Cardiac muscle cell (in vitro differentiated cells and primary cell): Measurements from ENCODE around the gene MT1H. TPM values are rescaled to one million over a fixed set of nuclear protein-coding genes. Genes with fewer than 3 reads are reported as not detected.
"Not testable (repeated sequence)": the region's sequence is repeated elsewhere in the genome, so short reads cannot be mapped to it uniquely, and the experiment has no call there.

Experiments used
- DNase-seq, 2 donors: peaks; one replicate each; pipeline versions ENCODE4 v3.0.0 to v3.0.0-alpha.2; 2010 to 2017; ENCODE audit warnings: low read depth in 1 of 2, low spot score in 1 of 2
- H3K27ac ChIP-seq: fragments of 200-600 bp; sonication (generic); 2 replicates; pipeline ENCODE4 v1.5.1; 2016
- H3K27me3 ChIP-seq: fragments of 200-600 bp; sonication (generic); 2 replicates; pipeline ENCODE4 v1.6.0; 2016; ENCODE audit warnings: control low read depth
- H3K36me3 ChIP-seq: fragments of 200-600 bp; sonication (generic); 2 replicates; pipeline ENCODE4 v1.5.1; 2016; ENCODE audit warnings: control low read depth
- H3K4me1 ChIP-seq: fragments of 200-600 bp; sonication (generic); 2 replicates; pipeline ENCODE4 v1.8.1; 2017; ENCODE audit warnings: low read depth, mild to moderate bottlenecking, mixed run types
- H3K4me3 ChIP-seq: fragments of 200-600 bp; sonication (generic); 2 replicates; pipeline ENCODE4 v1.5.1; 2016; ENCODE audit warnings: mild to moderate bottlenecking
- H3K9me3 ChIP-seq: fragments of 200-600 bp; sonication (generic); 2 replicates; pipeline ENCODE4 v1.5.1; 2017; ENCODE audit warnings: low read depth, mild to moderate bottlenecking, control low read depth
- CTCF ChIP-seq: IDR thresholded peaks from 2 replicates; pipeline ENCODE4 v1.5.1; 2012; ENCODE audit warnings: low read depth, mild to moderate bottlenecking, low read length
- polyA plus RNA-seq: library from polyadenylated mRNA; unstranded; fragments of >200 nt; fragmentation: Nextera tagmentation; extraction: Ambion mirVana; gene quantifications from 2 replicates; pipeline ENCODE4 v1.2.1, GENCODE V29; 2016
- total RNA-seq: library from RNA; depleted of rRNA; stranded (reverse); fragments of >200 nt; gene quantifications from 2 replicates; pipeline ENCODE4 v1.2.3, GENCODE V29; 2016

Gene MT1H
- total and polyA plus RNA-seq, 2 experiments from 2014 or later, result not detected

GRCh38 chr16:56653218-56653617, 16.4 kb upstream of the MT1H start:
- Histone ChIP-seq H3K27me3 (peaks cover 94% of the 10 kb centered on the region), H3K4me3 (no peak overlapping the region), H3K4me1 (no peaks in the 10 kb centered on the region), H3K9me3 (no peaks in the 10 kb centered on the region), H3K27ac (no peak overlapping the region), H3K36me3 (no peaks in the 10 kb centered on the region)
- DNase-seq, result no peak
- no peak for TF ChIP-seq CTCF

GRCh38 chr16:56657555-56658326, 11.9 kb upstream of the MT1H start, which contains the start of gene MT1F:
Gene MT1F (plus strand): TSS chr16:56657959. CDS start chr16:56658059, 100 bp downstream.
- no peak for TF ChIP-seq CTCF
- Histone ChIP-seq H3K27me3 (peaks cover 94% of the 10 kb centered on the region), H3K4me3 (peak within 1 kb of the TSS; percentile 34), H3K9me3 (no peaks in the 10 kb centered on the region), H3K27ac (no peak within 1 kb of the TSS), H3K36me3 (no peaks in the 10 kb centered on the region), H3K4me1 (peaks cover under 1% of the 10 kb centered on the region)
- peak; percentile 28 to 55 for DNase-seq

- H3K36me3 ChIP-seq, result no peaks in the 10 kb centered on the region
- H3K4me1 ChIP-seq, result peaks cover 3% of the 10 kb centered on the region
- H3K4me3 ChIP-seq, result no peak overlapping the region
- H3K9me3 ChIP-seq, result no peaks in the 10 kb centered on the region
- peaks cover 94% of the 10 kb centered on the region for H3K27me3 ChIP-seq
- DNase-seq, result no peak
- no peak overlapping the region for H3K27ac ChIP-seq
- TF ChIP-seq CTCF, result no peak
Measured at GRCh38 chr16:56658327-56658875, 11.2 kb upstream of the MT1H start.

GRCh38 chr16:56662357-56663354, 7.0 kb upstream of the MT1H start:
- no peak for TF ChIP-seq CTCF
- H3K4me1 ChIP-seq, result peaks cover 3% of the 10 kb centered on the region
- H3K27ac ChIP-seq, result no peak overlapping the region
- peaks cover 100% of the 10 kb centered on the region for H3K27me3 ChIP-seq
- peak overlapping the region; percentile 8 for H3K4me3 ChIP-seq
- H3K36me3 ChIP-seq, result no peaks in the 10 kb centered on the region
- DNase-seq, result no peak
- no peaks in the 10 kb centered on the region for H3K9me3 ChIP-seq

GRCh38 chr16:56664506-56664905, 5.1 kb upstream of the MT1H start:
- H3K9me3 ChIP-seq, result no peaks in the 10 kb centered on the region
- no peaks in the 10 kb centered on the region for H3K36me3 ChIP-seq
- no peak for DNase-seq
- no peak overlapping the region for H3K27ac ChIP-seq
- H3K4me3 ChIP-seq, result no peak overlapping the region
- TF ChIP-seq CTCF, result no peak
- peaks cover 100% of the 10 kb centered on the region for H3K27me3 ChIP-seq
- H3K4me1 ChIP-seq, result peaks cover 3% of the 10 kb centered on the region

GRCh38 chr16:56665286-56666261, 4.0 kb upstream of the MT1H start:
- H3K9me3 ChIP-seq, H3K4me3 ChIP-seq, H3K4me1 ChIP-seq, H3K27ac ChIP-seq, DNase-seq, H3K36me3 ChIP-seq: not testable (repeated sequence)
- peaks cover 100% of the 10 kb centered on the region for H3K27me3 ChIP-seq
